HCT116 (cell line): ENCODE data around the gene ACP2. TPM values are rescaled to one million over a fixed set of nuclear protein-coding genes. Genes with fewer than 3 reads are reported as not detected.
"Not testable (repeated sequence)": the region's sequence is repeated elsewhere in the genome, so short reads cannot be mapped to it uniquely, and the experiment has no call there.

Experiments
- ATAC-seq: fragments of 200-7000 bp; cut with Tn5 transposase; 2 replicates; pipeline ENCODE4 v1.9.1; 2020; ENCODE audit warnings: mild to moderate bottlenecking, moderate library complexity
- BruUV-seq: library from RNA; stranded (reverse); fragments of 400-500 nt; replicated peaks from 2 replicates; lab custom pipeline; 2021; lab: Mats Ljungman, UMichigan
- CTCF ChIA-PET: fragments of 300-600 bp; sonication (Branson Sonifier 250); formaldehyde crosslinking; loops from one replicate; lab custom pipeline; 2021; ENCODE audit warnings: antibody characterized with exemption; lab: Charles Lee
- POLR2A ChIA-PET: fragments of 300-600, 350-600 bp; sonication (Branson Sonifier 250); formaldehyde crosslinking; loops from one replicate; lab custom pipeline; 2021; ENCODE audit warnings: antibody characterized with exemption; lab: Charles Lee
- RAD21 ChIA-PET, 2 experiments: fragments of 300-600 bp; sonication (Branson Sonifier 250); formaldehyde crosslinking; loops; one replicate each; lab custom pipeline; 2023; ENCODE audit warnings: low total read pairs in 2 of 2; ENCODE audit not compliant: uncharacterized antibody in 2 of 2, unreplicated experiment in 2 of 2, low non-redundant PET in 1 of 2; lab: Charles Lee
- DNase-seq: peaks from one replicate; pipeline ENCODE4 v3.0.0-alpha.2; 2010; ENCODE audit warnings: low read depth, low spot score
- H2AFZ ChIP-seq: fragments of 200-600 bp; shearing (Covaris generic), sonication (generic); 2 replicates; pipeline ENCODE4 v1.6.1; 2017; ENCODE audit warnings: low read depth, mixed run types, mixed read lengths, antibody characterized with exemption, low read length; ENCODE audit not compliant: poor library complexity, severe bottlenecking
- H3K27ac ChIP-seq: 2 replicates; pipeline ENCODE4 v1.5.1; 2012; ENCODE audit warnings: low read depth, low read length
- H3K27me3 ChIP-seq: fragments of 200-600 bp; sonication (generic); 2 replicates; pipeline ENCODE4 v1.6.1; 2016; ENCODE audit warnings: mixed run types, low read length, mixed read lengths; ENCODE audit not compliant: insufficient read depth
- H3K36me3 ChIP-seq, 2 experiments: fragments of 200-500 bp in 1 of 2; fragments of 200-600 bp in 1 of 2; sonication (Bioruptor generic) in 1 of 2; sonication (generic) in 1 of 2; 2 replicates each; pipeline versions ENCODE4 v1.5.1 to v1.6.1; 2014 to 2016; ENCODE audit warnings: low read length in 2 of 2, inconsistent platforms in 1 of 2, mixed read lengths in 1 of 2, mixed run types in 1 of 2; ENCODE audit not compliant: insufficient read depth in 2 of 2, control insufficient read depth in 1 of 2
- H3K4me1 ChIP-seq, 2 experiments: fragments of 200-600 bp in 1 of 2; sonication (generic) in 1 of 2; 2 replicates each; pipeline versions ENCODE4 v1.5.1 to v1.6.1; 2012 to 2017; ENCODE audit warnings: low read length in 2 of 2, inconsistent platforms in 1 of 2, mild to moderate bottlenecking in 1 of 2, mixed read lengths in 1 of 2, mixed run types in 1 of 2, moderate library complexity in 1 of 2; ENCODE audit not compliant: insufficient read depth in 2 of 2, control insufficient read depth in 1 of 2
- H3K4me2 ChIP-seq: fragments of 200-600 bp; sonication (generic); 2 replicates; pipeline ENCODE4 v1.6.1; 2017; ENCODE audit warnings: mixed run types, low read length, mixed read lengths
- H3K4me3 ChIP-seq, 2 experiments: fragments of 200-600 bp in 1 of 2; sonication (generic) in 1 of 2; replicated peaks in 1 of 2; 2 replicates each; pipeline ENCODE4 v1.5.1; 2011 to 2016; ENCODE audit warnings: low read length in 2 of 2, control low read depth in 1 of 2, low read depth in 1 of 2, mild to moderate bottlenecking in 1 of 2, mixed read lengths in 1 of 2, mixed run types in 1 of 2
- H3K79me2 ChIP-seq: fragments of 200-600 bp; sonication (generic); 2 replicates; pipeline ENCODE4 v1.6.1; 2017; ENCODE audit warnings: mild to moderate bottlenecking, mixed run types, low read length, moderate library complexity, mixed read lengths; ENCODE audit not compliant: insufficient read depth
- H3K9ac ChIP-seq: fragments of 200-600 bp; sonication (generic); 2 replicates; pipeline ENCODE4 v1.6.1; 2016; ENCODE audit warnings: low read length, mixed read lengths
- H3K9me2 ChIP-seq: fragments of 200-600 bp; sonication (generic), shearing (Covaris generic); 2 replicates; pipeline ENCODE4 v1.6.1; 2017; ENCODE audit warnings: mixed run types, mild to moderate bottlenecking, moderate library complexity; ENCODE audit not compliant: insufficient read depth
- H3K9me3 ChIP-seq, 2 experiments: fragments of 200-500 bp in 1 of 2; fragments of 200-600 bp in 1 of 2; sonication (Bioruptor generic) in 1 of 2; sonication (generic) in 1 of 2; 2 replicates each; pipeline ENCODE4 v1.6.1; 2014 to 2017; ENCODE audit warnings: low read length in 2 of 2, mixed read lengths in 2 of 2, inconsistent platforms in 1 of 2, low read depth in 1 of 2, mild to moderate bottlenecking in 1 of 2, mixed run types in 1 of 2, moderate library complexity in 1 of 2; ENCODE audit not compliant: control insufficient read depth in 1 of 2, insufficient read depth in 1 of 2
- H4K20me1 ChIP-seq: fragments of 200-600 bp; sonication (generic), shearing (Covaris generic); 2 replicates; pipeline ENCODE4 v1.6.1; 2017; ENCODE audit warnings: mixed run types, mild to moderate bottlenecking, moderate library complexity; ENCODE audit not compliant: insufficient read depth
- CEBPB ChIP-seq: IDR thresholded peaks from 2 replicates; pipeline ENCODE4 v1.6.1; 2012; ENCODE audit warnings: low read depth
- EGR1 ChIP-seq: IDR thresholded peaks from 2 replicates; pipeline ENCODE4 v1.6.1; 2012; ENCODE audit warnings: low read depth
- ELF1 ChIP-seq: IDR thresholded peaks from 2 replicates; pipeline ENCODE4 v1.6.1; 2012; ENCODE audit warnings: low read depth, borderline replicate concordance
- EZH2phosphoT487 ChIP-seq: fragments of 200-600 bp; IDR thresholded peaks from 2 replicates; pipeline ENCODE4 v1.6.1; 2018; ENCODE audit warnings: antibody characterized with exemption, borderline replicate concordance
- FOSL1 ChIP-seq: IDR thresholded peaks from 2 replicates; pipeline ENCODE4 v1.6.1; 2012; ENCODE audit warnings: low read depth
- POLR2A ChIP-seq: IDR thresholded peaks from 2 replicates; pipeline ENCODE4 v1.7.0; 2011; ENCODE audit warnings: borderline replicate concordance; ENCODE audit not compliant: insufficient read depth, insufficient read length; ENCODE audit errors: extremely low read depth
- SP1 ChIP-seq: IDR thresholded peaks from 2 replicates; pipeline ENCODE4 v1.6.1; 2012; ENCODE audit warnings: low read depth
- SRF ChIP-seq: IDR thresholded peaks from 2 replicates; pipeline ENCODE4 v1.6.1; 2012; ENCODE audit warnings: low read depth
- ZBTB33 ChIP-seq: IDR thresholded peaks from 2 replicates; pipeline ENCODE4 v1.6.1; 2011; ENCODE audit warnings: mild to moderate bottlenecking, low read length, moderate library complexity; ENCODE audit not compliant: insufficient replicate concordance; ENCODE audit errors: extremely low read depth
- ZFX ChIP-seq: fragments of 450-650 bp; IDR thresholded peaks from 2 replicates; pipeline ENCODE4 v1.6.1; 2017
- ZNF274 ChIP-seq: fragments of 200-500 bp; sonication (Bioruptor generic); IDR thresholded peaks from 2 replicates; pipeline ENCODE4 v1.6.1; 2014; ENCODE audit warnings: mild to moderate bottlenecking, low read depth, low read length, inconsistent platforms
- intact Hi-C: fragments of 100-400 bp; cut with micrococcal nuclease; formaldehyde crosslinking; loops from 2 replicates; pipeline ENCODE4 v1.10.0; 2022
- total RNA-seq: library from RNA; stranded (reverse); gene quantifications from one replicate; pipeline ENCODE4 v1.2.1, GENCODE V29; 2021; ENCODE audit not compliant: unreplicated experiment
- TF ChIP-seq, protein P1 (sequence below): IDR thresholded peaks from 2 replicates; pipeline ENCODE4 v1.6.1; 2012
- TF ChIP-seq, protein P2 (sequence below): IDR thresholded peaks from 2 replicates; pipeline ENCODE4 v1.6.1; 2012

The ACP2 gene
- total RNA-seq, 1 experiment from 2014 or later, result 21.5 TPM

- H3K4me2 ChIP-seq, ATAC-seq, H3K36me3 ChIP-seq, H3K27ac ChIP-seq, RAD21 ChIA-PET, H3K9me3 ChIP-seq, CTCF ChIA-PET, POLR2A ChIA-PET, H3K27me3 ChIP-seq, DNase-seq, H3K79me2 ChIP-seq, H3K9me2 ChIP-seq, H2AFZ ChIP-seq, BruUV-seq, H3K4me1 ChIP-seq, intact Hi-C loops, H3K9ac ChIP-seq, H4K20me1 ChIP-seq, H3K4me3 ChIP-seq: not testable (repeated sequence)
These were observed 42.0 kb downstream of the ACP2 start for GRCh38 chr11:47206577-47206976.

GRCh38 chr11:47204637-47204989, 44.0 kb downstream of the ACP2 start:
- Histone ChIP-seq H3K27ac (no peak overlapping the region), H3K27me3 (no peaks in the 10 kb centered on the region), H3K4me2 (no peak overlapping the region), H3K9ac (no peak overlapping the region), H3K4me1 (peaks cover 0 to 7% of the 10 kb centered on the region in 2 experiments; a peak in 2 of 4 replicates), H4K20me1 (no peaks in the 10 kb centered on the region), H3K79me2 (no peaks in the 10 kb centered on the region), H2AFZ (no peak overlapping the region), H3K36me3 (no peaks in the 10 kb centered on the region), H3K9me2 (no peaks in the 10 kb centered on the region), H3K9me3 (no peaks in the 10 kb centered on the region), H3K4me3 (no peak overlapping the region)
- intact Hi-C loops, result no loop called here
- ChIA-PET CTCF (no interaction called here), POLR2A (interaction anchor here (0.7 to 1.2 kb wide), 2 partner anchors 10 to 42 kb away, joined by 3 to 7 read pairs; partner anchors contain the start of gene DDB2), RAD21 (no interaction called here)
- ATAC-seq, result no peak
- no TSS peak for BruUV-seq
- no peak for TF ChIP-seq SRF
- TF ChIP-seq ZNF274, result no peak
- no peak for DNase-seq

GRCh38 chr11:47202576-47202975, 46.0 kb downstream of the ACP2 start:
- ChIA-PET RAD21 (no interaction called here), CTCF (no interaction called here), POLR2A (no interaction called here)
- Histone ChIP-seq H3K9me3 (no peaks in the 10 kb centered on the region), H3K36me3 (no peaks in the 10 kb centered on the region), H3K4me2 (no peak overlapping the region), H3K9ac (no peak overlapping the region), H3K27ac (no peak overlapping the region), H3K4me1 (peaks cover 0 to 6% of the 10 kb centered on the region in 2 experiments; a peak in 2 of 4 replicates), H3K79me2 (no peaks in the 10 kb centered on the region), H3K27me3 (no peaks in the 10 kb centered on the region), H4K20me1 (no peaks in the 10 kb centered on the region), H3K4me3 (no peak overlapping the region), H2AFZ (no peak overlapping the region), H3K9me2 (no peaks in the 10 kb centered on the region)
- DNase-seq (no peak), ATAC-seq (no peak)
- no peak for TF ChIP-seq ZFX
- TF ChIP-seq, protein P1, sequence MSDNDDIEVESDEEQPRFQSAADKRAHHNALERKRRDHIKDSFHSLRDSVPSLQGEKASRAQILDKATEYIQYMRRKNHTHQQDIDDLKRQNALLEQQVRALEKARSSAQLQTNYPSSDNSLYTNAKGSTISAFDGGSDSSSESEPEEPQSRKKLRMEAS, result no peak
- TF ChIP-seq, protein P2, sequence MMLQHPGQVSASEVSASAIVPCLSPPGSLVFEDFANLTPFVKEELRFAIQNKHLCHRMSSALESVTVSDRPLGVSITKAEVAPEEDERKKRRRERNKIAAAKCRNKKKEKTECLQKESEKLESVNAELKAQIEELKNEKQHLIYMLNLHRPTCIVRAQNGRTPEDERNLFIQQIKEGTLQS, result no peak
- no peak for TF ChIP-seq FOSL1
- no peak for TF ChIP-seq EGR1
- TF ChIP-seq SP1, result no peak
- TF ChIP-seq POLR2A, result no peak
- TF ChIP-seq ZBTB33, result no peak
- TF ChIP-seq ELF1, result no peak
- TF ChIP-seq EZH2phosphoT487, result no peak
- TF ChIP-seq CEBPB, result no peak
- TF ChIP-seq SRF, result no peak
- BruUV-seq, result no TSS peak
- intact Hi-C loops, result no loop called here
